ENCODE results near the gene TBK1. TPM values are rescaled to one million over a fixed set of nuclear protein-coding genes. Genes with fewer than 3 reads are reported as not detected.

Gene TBK1
- total and polyA plus RNA-seq, 2 of the 13 experiments (the other 11 are each of a cell fraction or from before 2014, with no cell fraction given): 10.3 to 25.2 TPM

DNA sequence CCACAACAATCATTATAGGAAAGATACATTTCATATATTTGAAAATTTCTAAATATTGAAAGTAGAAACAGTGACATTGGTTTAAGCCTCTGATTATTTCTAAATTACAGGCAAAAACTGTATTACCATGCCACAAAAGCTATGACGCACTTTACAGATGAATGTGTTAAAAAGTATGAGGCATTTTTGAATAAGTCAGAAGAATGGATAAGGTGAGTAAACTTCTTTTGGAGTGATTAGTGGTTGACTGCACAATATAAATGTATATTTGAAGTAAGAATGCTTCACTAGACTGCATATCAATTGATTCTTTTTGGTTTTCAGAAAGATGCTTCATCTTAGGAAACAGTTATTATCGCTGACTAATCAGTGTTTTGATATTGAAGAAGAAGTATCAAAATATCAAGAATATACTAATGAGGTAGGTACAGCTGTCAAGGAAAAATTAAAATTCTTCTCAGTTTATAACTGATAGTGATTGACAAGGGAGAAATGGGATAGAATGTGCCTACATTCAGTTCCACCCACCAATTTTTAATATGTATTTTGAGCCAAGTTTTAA, 45.0 kb downstream of the TBK1 start:
- ATAC-seq: no peak
- ChIA-PET POLR2A (no interaction called here), CTCF (ENCODE audit: low intra/inter-chr PET ratio, low total read pairs) (no interaction called here)
- no peak for DNase-seq (ENCODE audit: low spot score)
- Histone ChIP-seq H3K36me3 (replicated peaks in 1 of 2; ENCODE audit: control insufficient read depth in 1 of 2, insufficient read depth in 2 of 2, low read length in 2 of 2) (peaks cover 2 to 56% of the 10 kb centered on the region in 2 experiments), H3K4me1 (ENCODE audit: insufficient read depth, low read length) (no peaks in the 10 kb centered on the region), H3K9me3 (ENCODE audit: low read length) (no peaks in the 10 kb centered on the region), H3K9ac (ENCODE audit: insufficient read depth, low read depth, low read length) (no peak overlapping the region), H2AFZ (ENCODE audit: low read length) (no peak overlapping the region), H3K4me3 (replicated peaks in 1 of 3; ENCODE audit: insufficient read depth in 1 of 3, low read depth in 2 of 3, low read length in 3 of 3) (no peak overlapping the region), H3K27ac (ENCODE audit: extremely low read length, insufficient read depth, low read length) (no peak overlapping the region), H3K4me2 (ENCODE audit: low read depth, low read length) (no peak overlapping the region), H3K27me3 (ENCODE audit: control insufficient read depth in 1 of 2, insufficient read depth in 2 of 2, low read length in 2 of 2) (no peaks in the 10 kb centered on the region), H4K20me1 (ENCODE audit: insufficient read depth, low read length) (no peaks in the 10 kb centered on the region), H3K79me2 (ENCODE audit: insufficient read depth, low read length) (no peaks in the 10 kb centered on the region)
- BruUV-seq (replicated peaks): no TSS peak
- TF ChIP-seq MAFK (conservative IDR thresholded peaks at IDR 0.05 in 1 of 2, IDR thresholded peaks at IDR 0.05 in 1 of 2; ENCODE audit: low read length in 2 of 2) (peak; percentile 11 to 64; a peak in 2 of 4 replicates), ZSCAN25 (CRISPR knock-in tag; IDR thresholded peaks at IDR 0.05) (no peak), MAFF (IDR thresholded peaks at IDR 0.05; ENCODE audit: low read depth, low read length) (peak; percentile 37; the same call in 1 of the 2 replicates), HNRNPK (IDR thresholded peaks at IDR 0.05; ENCODE audit: low read depth, low read length, poor library complexity, severe bottlenecking) (no peak)
- 98% methylated on average over 2 of the region's 2 CpGs for WGBS (ENCODE audit: low lambda C conversion rate)
- FAIRE-seq: no peak
- in situ Hi-C loops (cut with HindIII; ENCODE audit: extremely low pct_ligation_motif_present, low pct_unique_long_range_greater_than_20kb) (no loop called here), intact Hi-C loops (cut with micrococcal nuclease; ENCODE audit: unreplicated experiment) (no loop called here)

DNA sequence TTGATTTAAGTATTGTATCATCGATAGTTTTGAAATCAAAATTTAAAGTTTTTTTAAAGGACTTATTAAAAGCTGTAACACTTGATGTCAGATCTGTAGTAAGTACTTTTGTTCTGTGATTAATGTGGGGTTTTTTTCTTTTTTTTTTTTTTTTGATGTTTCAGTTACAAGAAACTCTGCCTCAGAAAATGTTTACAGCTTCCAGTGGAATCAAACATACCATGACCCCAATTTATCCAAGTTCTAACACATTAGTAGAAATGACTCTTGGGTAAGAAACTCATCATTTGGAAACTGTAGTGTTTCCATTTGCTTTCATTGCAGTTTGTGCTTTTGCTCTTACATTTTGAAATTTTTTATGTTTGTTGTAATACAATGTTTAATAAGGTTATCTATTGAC, 45.6 kb downstream of the TBK1 start:
- Histone ChIP-seq H4K20me1 (ENCODE audit: insufficient read depth, low read length) (no peaks in the 10 kb centered on the region), H3K4me2 (ENCODE audit: low read depth, low read length) (no peak overlapping the region), H3K27ac (ENCODE audit: extremely low read length, insufficient read depth, low read length) (no peak overlapping the region), H3K9me3 (ENCODE audit: low read length) (no peaks in the 10 kb centered on the region), H3K9ac (ENCODE audit: insufficient read depth, low read depth, low read length) (no peak overlapping the region), H3K4me1 (ENCODE audit: insufficient read depth, low read length) (no peaks in the 10 kb centered on the region), H3K79me2 (ENCODE audit: insufficient read depth, low read length) (no peaks in the 10 kb centered on the region), H2AFZ (ENCODE audit: low read length) (no peak overlapping the region), H3K4me3 (replicated peaks in 1 of 3; ENCODE audit: insufficient read depth in 1 of 3, low read depth in 2 of 3, low read length in 3 of 3) (no peak overlapping the region), H3K27me3 (ENCODE audit: control insufficient read depth in 1 of 2, insufficient read depth in 2 of 2, low read length in 2 of 2) (no peaks in the 10 kb centered on the region), H3K36me3 (replicated peaks in 1 of 2; ENCODE audit: control insufficient read depth in 1 of 2, insufficient read depth in 2 of 2, low read length in 2 of 2) (peaks cover 2 to 56% of the 10 kb centered on the region in 2 experiments)
- ChIA-PET CTCF (ENCODE audit: low intra/inter-chr PET ratio, low total read pairs) (no interaction called here), POLR2A (no interaction called here)
- FAIRE-seq (no peak), DNase-seq (ENCODE audit: low spot score) (no peak), ATAC-seq (no peak)
- no TSS peak for BruUV-seq (replicated peaks)
- intact Hi-C loops (cut with micrococcal nuclease; ENCODE audit: unreplicated experiment): no loop called here
- WGBS (ENCODE audit: low lambda C conversion rate): 98% methylated on average over 1 of the region's 1 CpG
- in situ Hi-C loops (cut with HindIII; ENCODE audit: extremely low pct_ligation_motif_present, low pct_unique_long_range_greater_than_20kb): no loop called here
- TF ChIP-seq SMAD9 (CRISPR knock-in tag; IDR thresholded peaks at IDR 0.05) (no peak), XBP1 (CRISPR knock-in tag; IDR thresholded peaks at IDR 0.05) (no peak), ZNF333 (CRISPR knock-in tag; IDR thresholded peaks at IDR 0.05; ENCODE audit: borderline replicate concordance) (no peak)
- TF ChIP-seq, protein P1, sequence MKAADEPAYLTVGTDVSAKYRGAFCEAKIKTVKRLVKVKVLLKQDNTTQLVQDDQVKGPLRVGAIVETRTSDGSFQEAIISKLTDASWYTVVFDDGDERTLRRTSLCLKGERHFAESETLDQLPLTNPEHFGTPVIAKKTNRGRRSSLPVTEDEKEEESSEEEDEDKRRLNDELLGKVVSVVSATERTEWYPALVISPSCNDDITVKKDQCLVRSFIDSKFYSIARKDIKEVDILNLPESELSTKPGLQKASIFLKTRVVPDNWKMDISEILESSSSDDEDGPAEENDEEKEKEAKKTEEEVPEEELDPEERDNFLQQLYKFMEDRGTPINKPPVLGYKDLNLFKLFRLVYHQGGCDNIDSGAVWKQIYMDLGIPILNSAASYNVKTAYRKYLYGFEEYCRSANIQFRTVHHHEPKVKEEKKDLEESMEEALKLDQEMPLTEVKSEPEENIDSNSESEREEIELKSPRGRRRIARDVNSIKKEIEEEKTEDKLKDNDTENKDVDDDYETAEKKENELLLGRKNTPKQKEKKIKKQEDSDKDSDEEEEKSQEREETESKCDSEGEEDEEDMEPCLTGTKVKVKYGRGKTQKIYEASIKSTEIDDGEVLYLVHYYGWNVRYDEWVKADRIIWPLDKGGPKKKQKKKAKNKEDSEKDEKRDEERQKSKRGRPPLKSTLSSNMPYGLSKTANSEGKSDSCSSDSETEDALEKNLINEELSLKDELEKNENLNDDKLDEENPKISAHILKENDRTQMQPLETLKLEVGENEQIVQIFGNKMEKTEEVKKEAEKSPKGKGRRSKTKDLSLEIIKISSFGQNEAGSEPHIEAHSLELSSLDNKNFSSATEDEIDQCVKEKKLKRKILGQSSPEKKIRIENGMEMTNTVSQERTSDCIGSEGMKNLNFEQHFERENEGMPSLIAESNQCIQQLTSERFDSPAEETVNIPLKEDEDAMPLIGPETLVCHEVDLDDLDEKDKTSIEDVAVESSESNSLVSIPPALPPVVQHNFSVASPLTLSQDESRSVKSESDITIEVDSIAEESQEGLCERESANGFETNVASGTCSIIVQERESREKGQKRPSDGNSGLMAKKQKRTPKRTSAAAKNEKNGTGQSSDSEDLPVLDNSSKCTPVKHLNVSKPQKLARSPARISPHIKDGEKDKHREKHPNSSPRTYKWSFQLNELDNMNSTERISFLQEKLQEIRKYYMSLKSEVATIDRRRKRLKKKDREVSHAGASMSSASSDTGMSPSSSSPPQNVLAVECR (CRISPR knock-in tag; IDR thresholded peaks at IDR 0.05; ENCODE audit: borderline replicate concordance): no peak
- TF ChIP-seq, protein P2, sequence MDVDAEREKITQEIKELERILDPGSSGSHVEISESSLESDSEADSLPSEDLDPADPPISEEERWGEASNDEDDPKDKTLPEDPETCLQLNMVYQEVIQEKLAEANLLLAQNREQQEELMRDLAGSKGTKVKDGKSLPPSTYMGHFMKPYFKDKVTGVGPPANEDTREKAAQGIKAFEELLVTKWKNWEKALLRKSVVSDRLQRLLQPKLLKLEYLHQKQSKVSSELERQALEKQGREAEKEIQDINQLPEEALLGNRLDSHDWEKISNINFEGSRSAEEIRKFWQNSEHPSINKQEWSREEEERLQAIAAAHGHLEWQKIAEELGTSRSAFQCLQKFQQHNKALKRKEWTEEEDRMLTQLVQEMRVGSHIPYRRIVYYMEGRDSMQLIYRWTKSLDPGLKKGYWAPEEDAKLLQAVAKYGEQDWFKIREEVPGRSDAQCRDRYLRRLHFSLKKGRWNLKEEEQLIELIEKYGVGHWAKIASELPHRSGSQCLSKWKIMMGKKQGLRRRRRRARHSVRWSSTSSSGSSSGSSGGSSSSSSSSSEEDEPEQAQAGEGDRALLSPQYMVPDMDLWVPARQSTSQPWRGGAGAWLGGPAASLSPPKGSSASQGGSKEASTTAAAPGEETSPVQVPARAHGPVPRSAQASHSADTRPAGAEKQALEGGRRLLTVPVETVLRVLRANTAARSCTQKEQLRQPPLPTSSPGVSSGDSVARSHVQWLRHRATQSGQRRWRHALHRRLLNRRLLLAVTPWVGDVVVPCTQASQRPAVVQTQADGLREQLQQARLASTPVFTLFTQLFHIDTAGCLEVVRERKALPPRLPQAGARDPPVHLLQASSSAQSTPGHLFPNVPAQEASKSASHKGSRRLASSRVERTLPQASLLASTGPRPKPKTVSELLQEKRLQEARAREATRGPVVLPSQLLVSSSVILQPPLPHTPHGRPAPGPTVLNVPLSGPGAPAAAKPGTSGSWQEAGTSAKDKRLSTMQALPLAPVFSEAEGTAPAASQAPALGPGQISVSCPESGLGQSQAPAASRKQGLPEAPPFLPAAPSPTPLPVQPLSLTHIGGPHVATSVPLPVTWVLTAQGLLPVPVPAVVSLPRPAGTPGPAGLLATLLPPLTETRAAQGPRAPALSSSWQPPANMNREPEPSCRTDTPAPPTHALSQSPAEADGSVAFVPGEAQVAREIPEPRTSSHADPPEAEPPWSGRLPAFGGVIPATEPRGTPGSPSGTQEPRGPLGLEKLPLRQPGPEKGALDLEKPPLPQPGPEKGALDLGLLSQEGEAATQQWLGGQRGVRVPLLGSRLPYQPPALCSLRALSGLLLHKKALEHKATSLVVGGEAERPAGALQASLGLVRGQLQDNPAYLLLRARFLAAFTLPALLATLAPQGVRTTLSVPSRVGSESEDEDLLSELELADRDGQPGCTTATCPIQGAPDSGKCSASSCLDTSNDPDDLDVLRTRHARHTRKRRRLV (CRISPR knock-in tag; IDR thresholded peaks at IDR 0.05): no peak
